Measurements from ENCODE around the gene TBC1D5. TPM values are rescaled to one million over a fixed set of nuclear protein-coding genes. Genes with fewer than 3 reads are reported as not detected.

The TBC1D5 gene
- total RNA-seq, 1 experiment from 2014 or later: 33.9 TPM

- no peak for TF ChIP-seq REST (IDR thresholded peaks at IDR 0.05; ENCODE audit: low read depth)
- no peak for TF ChIP-seq ZNF274 (IDR thresholded peaks at IDR 0.05; ENCODE audit: low read depth, low read length)
Observed at GRCh38 chr3:17356585-17356984, 385.8 kb downstream of the TBC1D5 start (continued).

GRCh38 chr3:17355591-17355990 is 386.8 kb downstream of the TBC1D5 start:
- Histone ChIP-seq H3K27ac (ENCODE audit: low read depth, low read length) (no peak overlapping the region), H2AFZ (ENCODE audit: low read depth, low read length, poor library complexity, severe bottlenecking) (no peak overlapping the region), H3K4me3 (replicated peaks in 1 of 2; ENCODE audit: low read depth in 1 of 2, low read length in 2 of 2) (no peak overlapping the region), H4K20me1 (ENCODE audit: insufficient read depth) (peaks cover 2% of the 10 kb centered on the region; the same call in 1 of the 2 replicates), H3K4me2 (ENCODE audit: low read length) (no peak overlapping the region), H3K9ac (ENCODE audit: low read length) (no peak overlapping the region), H3K9me2 (ENCODE audit: insufficient read depth) (no peaks in the 10 kb centered on the region), H3K4me1 (ENCODE audit: control insufficient read depth in 1 of 2, insufficient read depth in 2 of 2, low read length in 2 of 2) (no peaks in the 10 kb centered on the region), H3K9me3 (ENCODE audit: control insufficient read depth in 1 of 2, insufficient read depth in 1 of 2, low read depth in 1 of 2, low read length in 2 of 2) (no peaks in the 10 kb centered on the region), H3K36me3 (ENCODE audit: control insufficient read depth in 1 of 2, insufficient read depth in 2 of 2, low read length in 2 of 2) (no peaks in the 10 kb centered on the region), H3K27me3 (ENCODE audit: insufficient read depth, low read length) (no peaks in the 10 kb centered on the region), H3K79me2 (ENCODE audit: insufficient read depth, low read length) (no peaks in the 10 kb centered on the region)
- RAD21 ChIA-PET (ENCODE audit: low non-redundant PET in 1 of 2, low total read pairs in 2 of 2, uncharacterized antibody in 2 of 2, unreplicated experiment in 2 of 2): no interaction called here
- no peak for ATAC-seq
- intact Hi-C loops (cut with micrococcal nuclease): no loop called here
- no TSS peak for BruUV-seq (replicated peaks)
- no peak for TF ChIP-seq MAX (IDR thresholded peaks at IDR 0.05)
- TF ChIP-seq FOSL1 (IDR thresholded peaks at IDR 0.05; ENCODE audit: low read depth): no peak
- TF ChIP-seq EZH2phosphoT487 (IDR thresholded peaks at IDR 0.05; ENCODE audit: borderline replicate concordance): no peak
- POLR2A ChIA-PET: no interaction called here
- no peak for DNase-seq (ENCODE audit: low read depth, low spot score)
- CTCF ChIA-PET: no interaction called here

Measured in HCT116 (cell line).